Mesendoderm (in vitro differentiated cells): ENCODE measurements around the gene NAA38.

Experiments
- DNase-seq: peaks from one replicate; pipeline ENCODE4 v3.0.0; 2013
- H2AK5ac ChIP-seq: 2 replicates; pipeline ENCODE4 v1.6.1; 2013; ENCODE audit warnings: low read length, inconsistent platforms
- H2BK120ac ChIP-seq: 2 replicates; pipeline ENCODE4 v1.6.1; 2013; ENCODE audit warnings: low read depth, mild to moderate bottlenecking, low read length, moderate library complexity, mixed read lengths
- H2BK15ac ChIP-seq: replicated peaks from 2 replicates; pipeline ENCODE4 v1.6.1; 2013; ENCODE audit warnings: low read depth, mild to moderate bottlenecking, moderate library complexity
- H2BK5ac ChIP-seq: 2 replicates; pipeline ENCODE4 v1.6.1; 2013; ENCODE audit warnings: low read length, inconsistent platforms
- H3K18ac ChIP-seq: 2 replicates; pipeline ENCODE4 v1.6.1; 2013; ENCODE audit warnings: mild to moderate bottlenecking, low read length, mixed read lengths
- H3K23ac ChIP-seq: one replicate; pipeline ENCODE4 v1.6.1; 2013; ENCODE audit warnings: low read length
- H3K27ac ChIP-seq: 2 replicates; pipeline ENCODE4 v1.5.1; 2013; ENCODE audit warnings: low read depth, mild to moderate bottlenecking, inconsistent platforms, low read length, moderate library complexity
- H3K27me3 ChIP-seq: 2 replicates; pipeline ENCODE4 v1.6.1; 2013; ENCODE audit warnings: low read length, control low read depth, mild to moderate bottlenecking, inconsistent platforms; ENCODE audit not compliant: insufficient read depth, poor library complexity
- H3K36me3 ChIP-seq: 2 replicates; pipeline ENCODE4 v1.6.1; 2013; ENCODE audit warnings: low read length, inconsistent platforms; ENCODE audit not compliant: control insufficient read depth, insufficient read depth
- H3K4ac ChIP-seq: one replicate; pipeline ENCODE4 v1.6.1; 2013; ENCODE audit warnings: low read depth, mild to moderate bottlenecking, low read length, moderate library complexity
- H3K4me1 ChIP-seq: 2 replicates; pipeline ENCODE4 v1.6.1; 2013; ENCODE audit warnings: low read depth, low read length, inconsistent platforms; ENCODE audit not compliant: control insufficient read depth
- H3K4me2 ChIP-seq: 2 replicates; pipeline ENCODE4 v1.6.1; 2013; ENCODE audit warnings: low read length
- H3K4me3 ChIP-seq: 2 replicates; pipeline ENCODE4 v1.5.1; 2013; ENCODE audit warnings: mild to moderate bottlenecking, low read length
- H3K56ac ChIP-seq: one replicate; pipeline ENCODE4 v1.6.1; 2013; ENCODE audit warnings: low read length
- H3K79me1 ChIP-seq: 2 replicates; pipeline ENCODE4 v1.6.1; 2013; ENCODE audit warnings: low read length, inconsistent platforms
- H3K79me2 ChIP-seq: 2 replicates; pipeline ENCODE4 v1.6.1; 2013; ENCODE audit warnings: mild to moderate bottlenecking, low read length; ENCODE audit not compliant: control insufficient read depth, insufficient read depth
- H3K9ac ChIP-seq: 2 replicates; pipeline ENCODE4 v1.6.1; 2013; ENCODE audit warnings: low read length, inconsistent platforms
- H4K5ac ChIP-seq: one replicate; pipeline ENCODE4 v1.6.1; 2013; ENCODE audit warnings: low read length
- H4K8ac ChIP-seq: one replicate; pipeline ENCODE4 v1.6.1; 2013; ENCODE audit warnings: low read depth, mild to moderate bottlenecking, control low read depth, low read length, moderate library complexity
- WGBS: extraction: QIAGEN DNeasy Blood & Tissue Kit; methylation state at CpG from one replicate; pipeline ENCODE4 v1.1.7; 2013; ENCODE audit warnings: low lambda C conversion rate, missing lambda C conversion rate; ENCODE audit not compliant: insufficient coverage; ENCODE audit errors: extremely low coverage; 5-methylcytosine and 5-hydroxymethylcytosine counted together

Gene NAA38

GRCh38 chr17:7831233-7831632 lies 26.1 kb downstream of the NAA38 start:
- Histone ChIP-seq H3K4ac (no peak overlapping the region), H3K4me2 (no peak overlapping the region), H3K27me3 (no peaks in the 10 kb centered on the region), H3K56ac (no peak overlapping the region), H4K5ac (no peak overlapping the region), H3K9ac (no peak overlapping the region), H2BK5ac (no peak overlapping the region), H3K18ac (no peak overlapping the region), H3K23ac (no peak overlapping the region), H2BK15ac (no peak overlapping the region), H3K36me3 (no peaks in the 10 kb centered on the region), H2BK120ac (no peak overlapping the region), H3K4me1 (peaks cover 2% of the 10 kb centered on the region), H3K79me1 (no peaks in the 10 kb centered on the region), H3K27ac (no peak overlapping the region), H4K8ac (no peak overlapping the region), H3K79me2 (no peaks in the 10 kb centered on the region), H3K4me3 (no peak overlapping the region), H2AK5ac (no peak overlapping the region)
- DNase-seq = no peak
- WGBS = no CpG with 5 or more reads among the region's 7 CpGs

GRCh38 chr17:7830616-7831015 lies 26.7 kb downstream of the NAA38 start:
- Histone ChIP-seq H2BK15ac (no peak overlapping the region), H3K27ac (no peak overlapping the region), H2BK5ac (no peak overlapping the region), H3K79me1 (no peaks in the 10 kb centered on the region), H2AK5ac (no peak overlapping the region), H3K27me3 (no peaks in the 10 kb centered on the region), H3K4ac (no peak overlapping the region), H3K4me1 (peaks cover 2% of the 10 kb centered on the region), H4K5ac (no peak overlapping the region), H3K4me3 (no peak overlapping the region), H3K36me3 (no peaks in the 10 kb centered on the region), H3K79me2 (no peaks in the 10 kb centered on the region), H3K9ac (no peak overlapping the region), H4K8ac (no peak overlapping the region), H3K18ac (no peak overlapping the region), H3K4me2 (no peak overlapping the region), H3K23ac (no peak overlapping the region), H3K56ac (no peak overlapping the region), H2BK120ac (no peak overlapping the region)
- DNase-seq = no peak
- no CpG with 5 or more reads among the region's 8 CpGs for WGBS

GRCh38 chr17:7825206-7825990 lies 32.0 kb downstream of the NAA38 start:
- no peak overlapping the region for H2BK120ac ChIP-seq
- H2AK5ac ChIP-seq = no peak overlapping the region
- H3K79me1 ChIP-seq = no peaks in the 10 kb centered on the region
- H3K4me2 ChIP-seq = no peak overlapping the region
- H3K27ac ChIP-seq = no peak overlapping the region
- no peak overlapping the region for H3K4ac ChIP-seq
- H3K9ac ChIP-seq = no peak overlapping the region
- no peaks in the 10 kb centered on the region for H3K36me3 ChIP-seq
- no peak overlapping the region for H3K23ac ChIP-seq
- no peak overlapping the region for H2BK15ac ChIP-seq
- no CpG with 5 or more reads among the region's 12 CpGs for WGBS
- H3K27me3 ChIP-seq = no peaks in the 10 kb centered on the region
- H3K56ac ChIP-seq = no peak overlapping the region
- no peak for DNase-seq
- H3K4me3 ChIP-seq = no peak overlapping the region
- H4K8ac ChIP-seq = no peak overlapping the region
- no peak overlapping the region for H3K18ac ChIP-seq
- H3K4me1 ChIP-seq = no peaks in the 10 kb centered on the region
- H2BK5ac ChIP-seq = no peak overlapping the region
- H4K5ac ChIP-seq = no peak overlapping the region
- H3K79me2 ChIP-seq = no peaks in the 10 kb centered on the region

GRCh38 chr17:7824021-7824924 lies 33.1 kb downstream of the NAA38 start:
- H3K9ac ChIP-seq = no peak overlapping the region
- WGBS = no CpG with 5 or more reads among the region's 9 CpGs
- H3K36me3 ChIP-seq = no peaks in the 10 kb centered on the region
- no peak for DNase-seq
- H2AK5ac ChIP-seq = no peak overlapping the region
- H3K4me1 ChIP-seq = no peaks in the 10 kb centered on the region
- H3K4me2 ChIP-seq = no peak overlapping the region
- H3K56ac ChIP-seq = no peak overlapping the region
- H3K23ac ChIP-seq = no peak overlapping the region
- no peaks in the 10 kb centered on the region for H3K27me3 ChIP-seq
- no peak overlapping the region for H3K27ac ChIP-seq
- no peak overlapping the region for H3K4me3 ChIP-seq
- no peak overlapping the region for H2BK120ac ChIP-seq
- H2BK15ac ChIP-seq = no peak overlapping the region
- no peaks in the 10 kb centered on the region for H3K79me1 ChIP-seq
- no peaks in the 10 kb centered on the region for H3K79me2 ChIP-seq
- H4K5ac ChIP-seq = no peak overlapping the region
- H3K18ac ChIP-seq = no peak overlapping the region
- H2BK5ac ChIP-seq = no peak overlapping the region
- no peak overlapping the region for H4K8ac ChIP-seq
- H3K4ac ChIP-seq = no peak overlapping the region

GRCh38 chr17:7823581-7824001 lies 33.8 kb downstream of the NAA38 start:
- H2AK5ac ChIP-seq = no peak overlapping the region
- H3K27me3 ChIP-seq = no peaks in the 10 kb centered on the region
- H3K4ac ChIP-seq = no peak overlapping the region
- H3K9ac ChIP-seq = no peak overlapping the region
- H2BK5ac ChIP-seq = no peak overlapping the region
- no peaks in the 10 kb centered on the region for H3K36me3 ChIP-seq
- no peaks in the 10 kb centered on the region for H3K79me1 ChIP-seq
- no peak overlapping the region for H3K18ac ChIP-seq
- WGBS = no CpG with 5 or more reads among the region's 20 CpGs
- no peak overlapping the region for H3K27ac ChIP-seq
- H3K4me1 ChIP-seq = no peaks in the 10 kb centered on the region
- H2BK120ac ChIP-seq = no peak overlapping the region
- H3K23ac ChIP-seq = no peak overlapping the region
- H3K4me3 ChIP-seq = no peak overlapping the region
- H4K5ac ChIP-seq = no peak overlapping the region
- H4K8ac ChIP-seq = no peak overlapping the region
- H3K56ac ChIP-seq = no peak overlapping the region
- H2BK15ac ChIP-seq = no peak overlapping the region
- DNase-seq = peak; percentile 85
- no peaks in the 10 kb centered on the region for H3K79me2 ChIP-seq
- H3K4me2 ChIP-seq = no peak overlapping the region
